Measurements from ENCODE around the gene NFKBIL1.

Gene NFKBIL1

DNA sequence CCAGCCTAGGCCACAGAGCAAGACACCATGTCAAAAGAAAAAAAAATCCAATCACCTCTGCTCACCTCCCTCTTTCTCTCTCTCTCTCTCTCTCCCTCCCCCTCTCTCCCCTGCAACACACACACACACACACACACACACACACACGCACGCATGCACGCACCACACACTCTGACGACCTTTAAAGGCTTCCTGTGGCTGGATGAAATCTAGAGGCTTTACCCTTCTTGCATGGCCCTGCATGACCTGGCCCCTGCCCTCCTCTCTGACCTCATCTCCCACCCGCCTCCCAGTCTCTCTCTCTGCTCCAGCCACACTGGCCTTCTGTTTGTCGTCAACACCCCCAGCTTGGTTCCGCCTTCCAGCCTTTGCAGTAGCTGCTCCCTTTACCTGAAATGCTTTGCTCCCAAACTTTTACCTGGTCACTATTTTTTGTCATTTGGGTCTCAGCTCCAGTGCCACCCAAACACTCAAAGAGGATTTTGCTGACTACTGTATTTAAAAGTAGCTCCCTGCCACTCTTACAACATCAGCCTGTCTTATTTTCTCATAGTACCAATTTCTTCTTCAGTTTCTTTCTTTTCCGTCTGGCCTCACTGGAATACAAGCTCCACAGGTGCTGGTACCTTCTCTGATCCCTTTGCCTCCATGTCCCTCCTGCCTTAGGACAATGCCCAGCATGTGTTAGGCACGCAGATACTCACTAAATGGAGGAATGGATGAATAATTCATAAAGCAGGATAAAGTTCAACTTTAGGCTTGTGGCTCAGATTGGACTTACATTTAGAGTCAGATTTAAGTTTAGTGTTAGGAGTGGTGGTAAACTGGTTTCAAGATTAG is 20.3 kb downstream of the NFKBIL1 start:
- DNase-seq, result no peak

DNA sequence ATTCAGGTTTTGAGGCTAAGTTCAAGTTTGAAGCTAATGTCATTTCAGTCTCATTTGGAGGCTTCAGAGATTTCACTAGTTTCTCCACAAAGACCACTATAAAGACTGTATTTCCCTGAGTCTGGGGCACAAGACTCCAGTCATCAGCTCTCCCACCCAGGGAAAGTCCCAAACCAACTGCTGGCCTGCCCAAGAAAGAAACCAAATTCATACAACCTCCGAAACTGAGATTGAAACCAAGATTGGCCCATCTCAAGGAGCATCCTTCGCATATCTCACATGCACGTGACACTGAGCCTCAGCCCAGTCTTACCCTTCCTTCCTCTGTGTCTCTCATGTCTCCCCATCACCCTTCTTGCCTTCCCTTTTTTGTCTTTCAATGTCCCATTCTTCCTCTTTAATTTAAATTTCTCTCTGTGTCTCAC is 21.1 kb downstream of the NFKBIL1 start:
- DNase-seq, result peak; percentile 53

DNA sequence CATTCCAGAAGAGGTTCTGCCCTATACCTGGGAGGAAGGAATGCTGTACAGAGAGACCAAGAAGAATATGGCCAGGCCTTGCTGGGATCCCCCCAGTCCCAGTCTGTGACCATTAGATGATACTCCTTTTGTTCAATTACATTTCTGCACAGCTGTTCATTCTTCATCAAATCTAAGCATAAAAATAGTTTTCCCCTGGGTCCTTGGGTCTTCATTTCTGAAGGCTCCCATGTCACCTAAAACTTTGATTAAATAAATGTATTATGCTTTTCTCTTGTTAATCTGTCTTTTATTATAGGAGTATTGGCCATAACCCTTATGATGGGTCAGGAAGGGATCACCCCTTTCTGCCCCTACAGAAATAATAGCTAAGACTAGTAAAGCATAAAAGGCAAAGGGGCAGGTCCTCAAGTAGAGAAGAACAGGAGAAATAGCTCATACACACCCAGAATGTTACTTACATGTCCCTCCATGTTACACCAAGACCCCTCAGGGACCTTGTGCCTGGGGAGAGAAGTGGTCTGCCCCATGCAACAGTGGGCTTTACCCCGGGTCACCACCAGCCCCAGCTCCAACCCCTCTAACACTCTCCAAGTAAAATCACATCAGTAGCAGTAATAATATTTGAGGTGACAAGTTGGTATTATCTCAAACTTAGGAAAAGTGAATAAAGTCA is 22.6 kb downstream of the NFKBIL1 start:
- DNase-seq, result no peak

DNA sequence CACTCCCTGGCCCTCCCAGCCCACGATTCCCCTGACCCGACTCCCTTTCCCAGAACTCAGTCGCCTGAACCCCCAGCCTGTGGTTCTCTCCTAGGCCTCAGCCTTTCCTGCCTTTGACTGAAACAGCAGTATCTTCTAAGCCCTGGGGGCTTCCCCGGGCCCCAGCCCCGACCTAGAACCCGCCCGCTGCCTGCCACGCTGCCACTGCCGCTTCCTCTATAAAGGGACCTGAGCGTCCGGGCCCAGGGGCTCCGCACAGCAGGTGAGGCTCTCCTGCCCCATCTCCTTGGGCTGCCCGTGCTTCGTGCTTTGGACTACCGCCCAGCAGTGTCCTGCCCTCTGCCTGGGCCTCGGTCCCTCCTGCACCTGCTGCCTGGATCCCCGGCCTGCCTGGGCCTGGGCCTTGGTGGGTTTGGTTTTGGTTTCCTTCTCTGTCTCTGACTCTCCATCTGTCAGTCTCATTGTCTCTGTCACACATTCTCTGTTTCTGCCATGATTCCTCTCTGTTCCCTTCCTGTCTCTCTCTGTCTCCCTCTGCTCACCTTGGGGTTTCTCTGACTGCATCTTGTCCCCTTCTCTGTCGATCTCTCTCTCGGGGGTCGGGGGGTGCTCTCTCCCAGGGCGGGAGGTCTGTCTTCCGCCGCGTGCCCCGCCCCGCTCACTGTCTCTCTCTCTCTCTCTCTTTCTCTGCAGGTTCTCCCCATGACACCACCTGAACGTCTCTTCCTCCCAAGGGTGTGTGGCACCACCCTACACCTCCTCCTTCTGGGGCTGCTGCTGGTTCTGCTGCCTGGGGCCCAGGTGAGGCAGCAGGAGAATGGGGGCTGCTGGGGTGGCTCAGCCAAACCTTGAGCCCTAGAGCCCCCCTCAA is 24.9 kb downstream of the NFKBIL1 start, which contains the start of gene LTA:
Gene LTA (plus strand): TSS at position 249 of the 871 bp plus-strand sequence. CDS start 454 bp downstream, at position 703.
- peak; percentile 70 for DNase-seq

DNA sequence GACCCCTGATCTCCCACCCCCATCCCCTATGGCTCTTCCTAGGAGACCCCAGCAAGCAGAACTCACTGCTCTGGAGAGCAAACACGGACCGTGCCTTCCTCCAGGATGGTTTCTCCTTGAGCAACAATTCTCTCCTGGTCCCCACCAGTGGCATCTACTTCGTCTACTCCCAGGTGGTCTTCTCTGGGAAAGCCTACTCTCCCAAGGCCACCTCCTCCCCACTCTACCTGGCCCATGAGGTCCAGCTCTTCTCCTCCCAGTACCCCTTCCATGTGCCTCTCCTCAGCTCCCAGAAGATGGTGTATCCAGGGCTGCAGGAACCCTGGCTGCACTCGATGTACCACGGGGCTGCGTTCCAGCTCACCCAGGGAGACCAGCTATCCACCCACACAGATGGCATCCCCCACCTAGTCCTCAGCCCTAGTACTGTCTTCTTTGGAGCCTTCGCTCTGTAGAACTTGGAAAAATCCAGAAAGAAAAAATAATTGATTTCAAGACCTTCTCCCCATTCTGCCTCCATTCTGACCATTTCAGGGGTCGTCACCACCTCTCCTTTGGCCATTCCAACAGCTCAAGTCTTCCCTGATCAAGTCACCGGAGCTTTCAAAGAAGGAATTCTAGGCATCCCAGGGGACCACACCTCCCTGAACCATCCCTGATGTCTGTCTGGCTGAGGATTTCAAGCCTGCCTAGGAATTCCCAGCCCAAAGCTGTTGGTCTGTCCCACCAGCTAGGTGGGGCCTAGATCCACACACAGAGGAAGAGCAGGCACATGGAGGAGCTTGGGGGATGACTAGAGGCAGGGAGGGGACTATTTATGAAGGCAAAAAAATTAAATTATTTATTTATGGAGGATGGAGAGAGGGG is 26.1 kb downstream of the NFKBIL1 start:
- DNase-seq, result no peak

DNA sequence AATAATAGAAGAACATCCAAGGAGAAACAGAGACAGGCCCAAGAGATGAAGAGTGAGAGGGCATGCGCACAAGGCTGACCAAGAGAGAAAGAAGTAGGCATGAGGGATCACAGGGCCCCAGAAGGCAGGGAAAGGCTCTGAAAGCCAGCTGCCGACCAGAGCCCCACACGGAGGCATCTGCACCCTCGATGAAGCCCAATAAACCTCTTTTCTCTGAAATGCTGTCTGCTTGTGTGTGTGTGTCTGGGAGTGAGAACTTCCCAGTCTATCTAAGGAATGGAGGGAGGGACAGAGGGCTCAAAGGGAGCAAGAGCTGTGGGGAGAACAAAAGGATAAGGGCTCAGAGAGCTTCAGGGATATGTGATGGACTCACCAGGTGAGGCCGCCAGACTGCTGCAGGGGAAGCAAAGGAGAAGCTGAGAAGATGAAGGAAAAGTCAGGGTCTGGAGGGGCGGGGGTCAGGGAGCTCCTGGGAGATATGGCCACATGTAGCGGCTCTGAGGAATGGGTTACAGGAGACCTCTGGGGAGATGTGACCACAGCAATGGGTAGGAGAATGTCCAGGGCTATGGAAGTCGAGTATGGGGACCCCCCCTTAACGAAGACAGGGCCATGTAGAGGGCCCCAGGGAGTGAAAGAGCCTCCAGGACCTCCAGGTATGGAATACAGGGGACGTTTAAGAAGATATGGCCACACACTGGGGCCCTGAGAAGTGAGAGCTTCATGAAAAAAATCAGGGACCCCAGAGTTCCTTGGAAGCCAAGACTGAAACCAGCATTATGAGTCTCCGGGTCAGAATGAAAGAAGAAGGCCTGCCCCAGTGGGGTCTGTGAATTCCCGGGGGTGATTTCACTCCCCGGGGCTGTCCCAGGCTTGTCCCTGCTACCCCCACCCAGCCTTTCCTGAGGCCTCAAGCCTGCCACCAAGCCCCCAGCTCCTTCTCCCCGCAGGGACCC is 27.0 kb downstream of the NFKBIL1 start:
- no peak for DNase-seq

DNA sequence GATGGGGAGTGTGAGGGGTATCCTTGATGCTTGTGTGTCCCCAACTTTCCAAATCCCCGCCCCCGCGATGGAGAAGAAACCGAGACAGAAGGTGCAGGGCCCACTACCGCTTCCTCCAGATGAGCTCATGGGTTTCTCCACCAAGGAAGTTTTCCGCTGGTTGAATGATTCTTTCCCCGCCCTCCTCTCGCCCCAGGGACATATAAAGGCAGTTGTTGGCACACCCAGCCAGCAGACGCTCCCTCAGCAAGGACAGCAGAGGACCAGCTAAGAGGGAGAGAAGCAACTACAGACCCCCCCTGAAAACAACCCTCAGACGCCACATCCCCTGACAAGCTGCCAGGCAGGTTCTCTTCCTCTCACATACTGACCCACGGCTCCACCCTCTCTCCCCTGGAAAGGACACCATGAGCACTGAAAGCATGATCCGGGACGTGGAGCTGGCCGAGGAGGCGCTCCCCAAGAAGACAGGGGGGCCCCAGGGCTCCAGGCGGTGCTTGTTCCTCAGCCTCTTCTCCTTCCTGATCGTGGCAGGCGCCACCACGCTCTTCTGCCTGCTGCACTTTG is 28.0 kb downstream of the NFKBIL1 start, which contains the start of gene TNF:
Gene TNF (plus strand): TSS at position 231 of the 567 bp plus-strand sequence. CDS start 177 bp downstream, at position 408.
- peak; percentile 71 for DNase-seq

DNA sequence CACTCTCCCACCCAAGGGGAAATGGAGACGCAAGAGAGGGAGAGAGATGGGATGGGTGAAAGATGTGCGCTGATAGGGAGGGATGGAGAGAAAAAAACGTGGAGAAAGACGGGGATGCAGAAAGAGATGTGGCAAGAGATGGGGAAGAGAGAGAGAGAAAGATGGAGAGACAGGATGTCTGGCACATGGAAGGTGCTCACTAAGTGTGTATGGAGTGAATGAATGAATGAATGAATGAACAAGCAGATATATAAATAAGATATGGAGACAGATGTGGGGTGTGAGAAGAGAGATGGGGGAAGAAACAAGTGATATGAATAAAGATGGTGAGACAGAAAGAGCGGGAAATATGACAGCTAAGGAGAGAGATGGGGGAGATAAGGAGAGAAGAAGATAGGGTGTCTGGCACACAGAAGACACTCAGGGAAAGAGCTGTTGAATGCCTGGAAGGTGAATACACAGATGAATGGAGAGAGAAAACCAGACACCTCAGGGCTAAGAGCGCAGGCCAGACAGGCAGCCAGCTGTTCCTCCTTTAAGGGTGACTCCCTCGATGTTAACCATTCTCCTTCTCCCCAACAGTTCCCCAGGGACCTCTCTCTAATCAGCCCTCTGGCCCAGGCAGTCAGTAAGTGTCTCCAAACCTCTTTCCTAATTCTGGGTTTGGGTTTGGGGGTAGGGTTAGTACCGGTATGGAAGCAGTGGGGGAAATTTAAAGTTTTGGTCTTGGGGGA is 28.7 kb downstream of the NFKBIL1 start:
- DNase-seq, result no peak

DNA sequence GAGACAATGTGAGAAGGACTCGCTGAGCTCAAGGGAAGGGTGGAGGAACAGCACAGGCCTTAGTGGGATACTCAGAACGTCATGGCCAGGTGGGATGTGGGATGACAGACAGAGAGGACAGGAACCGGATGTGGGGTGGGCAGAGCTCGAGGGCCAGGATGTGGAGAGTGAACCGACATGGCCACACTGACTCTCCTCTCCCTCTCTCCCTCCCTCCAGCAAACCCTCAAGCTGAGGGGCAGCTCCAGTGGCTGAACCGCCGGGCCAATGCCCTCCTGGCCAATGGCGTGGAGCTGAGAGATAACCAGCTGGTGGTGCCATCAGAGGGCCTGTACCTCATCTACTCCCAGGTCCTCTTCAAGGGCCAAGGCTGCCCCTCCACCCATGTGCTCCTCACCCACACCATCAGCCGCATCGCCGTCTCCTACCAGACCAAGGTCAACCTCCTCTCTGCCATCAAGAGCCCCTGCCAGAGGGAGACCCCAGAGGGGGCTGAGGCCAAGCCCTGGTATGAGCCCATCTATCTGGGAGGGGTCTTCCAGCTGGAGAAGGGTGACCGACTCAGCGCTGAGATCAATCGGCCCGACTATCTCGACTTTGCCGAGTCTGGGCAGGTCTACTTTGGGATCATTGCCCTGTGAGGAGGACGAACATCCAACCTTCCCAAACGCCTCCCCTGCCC is 29.6 kb downstream of the NFKBIL1 start:
- peak; percentile 47 for DNase-seq

DNA sequence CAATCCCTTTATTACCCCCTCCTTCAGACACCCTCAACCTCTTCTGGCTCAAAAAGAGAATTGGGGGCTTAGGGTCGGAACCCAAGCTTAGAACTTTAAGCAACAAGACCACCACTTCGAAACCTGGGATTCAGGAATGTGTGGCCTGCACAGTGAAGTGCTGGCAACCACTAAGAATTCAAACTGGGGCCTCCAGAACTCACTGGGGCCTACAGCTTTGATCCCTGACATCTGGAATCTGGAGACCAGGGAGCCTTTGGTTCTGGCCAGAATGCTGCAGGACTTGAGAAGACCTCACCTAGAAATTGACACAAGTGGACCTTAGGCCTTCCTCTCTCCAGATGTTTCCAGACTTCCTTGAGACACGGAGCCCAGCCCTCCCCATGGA is 30.2 kb downstream of the NFKBIL1 start:
- no peak for DNase-seq

DNA sequence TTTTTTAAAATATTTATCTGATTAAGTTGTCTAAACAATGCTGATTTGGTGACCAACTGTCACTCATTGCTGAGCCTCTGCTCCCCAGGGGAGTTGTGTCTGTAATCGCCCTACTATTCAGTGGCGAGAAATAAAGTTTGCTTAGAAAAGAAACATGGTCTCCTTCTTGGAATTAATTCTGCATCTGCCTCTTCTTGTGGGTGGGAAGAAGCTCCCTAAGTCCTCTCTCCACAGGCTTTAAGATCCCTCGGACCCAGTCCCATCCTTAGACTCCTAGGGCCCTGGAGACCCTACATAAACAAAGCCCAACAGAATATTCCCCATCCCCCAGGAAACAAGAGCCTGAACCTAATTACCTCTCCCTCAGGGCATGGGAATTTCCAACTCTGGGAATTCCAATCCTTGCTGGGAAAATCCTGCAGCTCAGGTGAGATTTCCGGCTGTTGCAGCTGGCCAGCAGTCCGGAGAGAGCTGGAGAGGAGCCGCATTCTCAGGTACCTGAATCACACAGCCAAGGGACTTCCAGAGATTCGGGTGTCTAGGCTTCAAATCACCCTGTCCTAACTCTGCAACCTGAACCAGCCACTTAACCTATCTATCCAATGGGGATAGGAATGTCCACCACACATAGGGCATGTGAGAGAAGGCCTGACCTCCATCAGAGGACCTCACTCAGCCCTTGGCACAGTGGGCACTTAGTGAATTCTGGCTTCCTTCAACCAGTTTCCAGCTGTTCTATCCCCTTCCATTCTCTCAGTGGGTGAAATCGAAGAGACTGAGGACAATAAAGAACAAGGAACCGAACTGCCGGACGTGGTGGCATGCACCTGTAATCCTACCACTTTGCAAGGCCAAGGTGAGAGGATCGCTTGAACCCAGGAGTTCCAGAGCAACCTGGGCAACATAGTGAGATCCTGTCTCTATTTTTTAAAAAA is 31.0 kb downstream of the NFKBIL1 start:
- DNase-seq, result no peak

DNA sequence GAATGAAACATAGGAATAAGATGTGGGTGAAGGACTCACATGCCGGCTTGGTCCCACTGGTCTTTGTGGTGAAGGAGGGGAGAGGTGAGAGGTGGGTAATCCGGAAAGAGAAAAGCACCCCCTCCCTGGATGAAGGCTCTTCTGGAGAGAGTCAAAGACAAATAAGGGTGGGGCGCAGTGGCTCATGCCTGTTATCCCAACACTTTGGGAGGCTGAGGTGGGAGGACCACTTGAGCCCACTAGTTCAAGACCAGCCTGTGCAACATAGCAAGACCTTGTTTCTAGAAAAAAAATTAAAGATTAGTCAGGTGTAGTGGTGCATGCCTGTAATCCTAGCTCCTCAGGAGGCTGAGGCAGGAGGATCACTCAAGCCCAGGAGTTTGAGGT is 31.7 kb downstream of the NFKBIL1 start:
- no peak for DNase-seq

DNA sequence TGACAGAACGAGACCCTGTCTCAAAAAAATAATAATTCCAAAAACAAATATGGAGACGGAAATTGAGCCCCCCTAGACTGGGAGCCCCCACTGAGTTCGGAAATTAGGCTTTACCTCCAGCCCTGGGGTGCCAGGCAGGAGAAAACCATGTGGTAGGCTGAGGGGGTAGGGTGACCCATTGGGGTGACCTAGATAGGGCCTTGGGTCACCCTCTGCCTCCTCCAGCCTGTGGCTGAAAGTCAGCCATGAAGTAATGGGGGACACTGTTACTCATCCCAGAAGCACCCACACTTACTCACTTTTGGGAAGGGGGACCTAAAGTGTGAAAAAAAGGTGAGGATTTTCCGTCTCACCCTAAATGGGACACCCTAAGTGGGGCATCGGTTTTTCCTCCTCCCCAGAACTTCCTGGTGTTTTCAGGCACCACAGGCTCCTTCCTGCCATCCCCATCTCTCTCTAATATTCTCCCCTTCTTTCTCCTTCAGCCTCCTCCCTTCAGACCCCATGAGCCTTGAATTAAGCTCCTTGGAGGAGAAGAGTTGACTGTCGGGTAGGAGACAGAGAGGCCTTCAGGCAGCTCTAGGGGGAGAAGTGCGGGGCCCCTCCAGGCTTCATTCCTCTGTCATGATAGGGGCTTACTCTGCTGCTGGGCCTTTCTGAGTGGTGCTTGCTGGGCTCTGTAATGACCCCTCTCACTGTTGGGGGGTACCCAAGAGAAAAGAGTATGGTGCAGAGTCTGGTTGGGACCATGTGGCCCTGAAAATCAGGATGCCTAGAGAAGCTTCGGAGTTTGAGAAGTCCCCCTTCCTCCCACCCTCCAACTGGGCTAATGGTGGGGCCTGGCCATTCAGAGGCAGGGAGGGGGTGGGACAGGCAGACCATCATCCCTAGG is 32.4 kb downstream of the NFKBIL1 start:
- DNase-seq, result no peak

DNA sequence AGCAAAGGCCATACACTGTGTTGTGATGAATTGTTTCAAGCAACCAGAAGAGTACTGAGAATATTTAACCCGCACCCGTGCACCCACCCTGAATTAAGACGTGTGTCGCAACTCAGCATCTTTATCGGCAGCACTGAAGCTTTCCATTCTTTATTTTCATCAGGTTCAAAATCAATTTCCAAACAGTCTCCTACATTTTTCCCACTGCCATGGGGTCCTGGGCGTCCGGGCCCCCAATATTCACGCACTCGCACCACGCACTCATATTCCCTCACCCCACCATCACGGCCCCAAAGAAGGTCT is 33.0 kb downstream of the NFKBIL1 start:
- no peak for DNase-seq

DNA sequence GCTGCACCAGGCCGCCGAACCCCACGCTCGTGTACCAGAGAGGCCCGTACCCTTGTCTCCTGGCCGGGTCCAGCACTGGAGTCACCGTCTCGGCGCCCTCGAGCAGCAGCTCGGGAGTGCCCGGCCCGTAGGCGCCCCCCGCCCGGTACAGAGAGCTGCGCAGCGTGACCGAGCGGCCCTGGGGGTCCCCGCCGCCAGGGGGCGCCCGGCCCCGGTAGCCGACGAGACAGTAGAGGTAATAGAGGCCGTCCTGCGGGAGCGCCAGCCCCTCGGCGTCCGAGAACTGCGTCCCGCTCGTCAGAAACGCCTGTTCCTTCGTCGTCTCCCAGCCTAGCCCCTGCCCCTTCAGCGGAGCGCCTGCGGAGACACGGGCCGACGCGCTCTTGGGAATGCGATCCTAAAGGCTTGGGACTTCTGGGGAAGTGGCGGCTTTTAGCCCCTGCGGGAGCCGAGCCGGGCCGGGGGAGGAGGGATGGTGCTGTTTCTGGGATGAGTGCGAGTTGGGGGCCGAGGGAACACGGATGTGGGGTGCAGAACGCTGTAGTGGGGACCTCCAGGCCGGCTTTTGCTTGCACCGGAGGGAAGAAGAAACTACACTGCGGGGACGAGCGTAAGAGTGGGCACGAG is 33.5 kb downstream of the NFKBIL1 start:
- DNase-seq, result peak; percentile 83

DNA sequence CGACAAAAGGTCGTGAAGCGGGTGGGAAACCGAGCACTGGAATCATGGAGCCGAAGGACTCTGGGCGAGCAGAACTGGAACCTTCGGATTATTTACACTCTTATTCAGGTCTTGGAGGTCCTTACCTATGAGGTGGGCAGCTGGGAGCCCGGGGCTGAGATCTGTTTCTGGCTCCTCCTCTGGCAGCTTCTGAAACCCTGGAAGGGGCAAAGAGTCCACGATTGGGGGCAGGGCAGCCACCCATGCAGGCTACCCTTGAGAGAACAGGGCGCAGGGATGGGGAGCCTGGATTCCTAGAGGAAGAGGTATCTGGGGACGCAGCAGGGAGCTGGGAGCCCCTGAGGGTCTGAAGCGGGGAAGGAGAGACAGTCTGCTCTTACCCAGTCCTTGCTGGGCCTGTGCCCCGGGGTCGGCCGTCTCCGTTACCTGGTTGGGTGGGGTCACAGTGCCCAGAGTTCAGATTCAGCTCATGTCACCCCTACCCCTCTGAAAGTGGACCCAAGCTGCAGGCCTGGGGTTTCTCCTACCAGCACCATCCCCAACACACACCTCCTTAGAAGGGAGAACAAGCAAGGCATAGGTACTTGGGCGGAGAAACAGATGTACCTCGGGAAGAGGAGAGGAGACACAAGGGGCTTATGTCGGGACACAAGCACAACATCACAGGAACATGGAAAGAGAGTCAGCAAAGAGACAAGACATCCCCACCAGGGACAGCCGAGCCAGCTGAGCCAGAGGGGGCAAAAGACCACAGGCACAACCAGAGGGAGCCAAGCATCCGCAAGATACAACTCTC is 34.2 kb downstream of the NFKBIL1 start:
- no peak for DNase-seq

All from activated effector memory CD4-positive, alpha-beta T cell treated with Interleukin-2 at 50 U/mL for 16 hours (primary cell).